Osteoblast (primary cell): Measurements from ENCODE around the gene PPOX. TPM values are rescaled to one million over a fixed set of nuclear protein-coding genes. Genes with fewer than 3 reads are reported as not detected.

Experiments used
- DNase-seq: peaks from one replicate; pipeline ENCODE4 v3.0.0; 2011; ENCODE audit warnings: low spot score, mixed read lengths; ENCODE audit not compliant: insufficient read length; ENCODE audit errors: missing footprints
- H2AFZ ChIP-seq: 2 replicates; pipeline ENCODE4 v1.6.0; 2011; ENCODE audit warnings: mild to moderate bottlenecking, low read length
- H3K27ac ChIP-seq: 2 replicates; pipeline ENCODE4 v1.5.1; 2011; ENCODE audit warnings: mild to moderate bottlenecking, low read depth, low read length, moderate library complexity
- H3K27me3 ChIP-seq: 2 replicates; pipeline ENCODE4 v1.6.0; 2012; ENCODE audit warnings: mild to moderate bottlenecking, control low read depth, inconsistent platforms, low read length, moderate library complexity; ENCODE audit not compliant: insufficient read depth
- H3K36me3 ChIP-seq: 2 replicates; pipeline ENCODE4 v1.5.1; 2011; ENCODE audit warnings: mild to moderate bottlenecking, low read length, control low read depth, moderate library complexity; ENCODE audit not compliant: insufficient read depth
- H3K4me1 ChIP-seq: 2 replicates; pipeline ENCODE4 v1.5.1; 2011; ENCODE audit warnings: mild to moderate bottlenecking, low read length, control low read depth, moderate library complexity; ENCODE audit not compliant: insufficient read depth
- H3K4me2 ChIP-seq: 2 replicates; pipeline ENCODE4 v1.6.0; 2011; ENCODE audit warnings: mild to moderate bottlenecking, low read length; ENCODE audit not compliant: insufficient read depth
- H3K4me3 ChIP-seq: fragments of 200-600 bp; sonication (generic); 3 replicates; pipeline ENCODE4 v1.5.1; 2012; ENCODE audit warnings: mild to moderate bottlenecking, low read length, inconsistent platforms; ENCODE audit not compliant: insufficient read depth
- H3K79me2 ChIP-seq: 2 replicates; pipeline ENCODE4 v1.6.0; 2012; ENCODE audit warnings: mild to moderate bottlenecking, low read length, control low read depth, inconsistent platforms; ENCODE audit not compliant: insufficient read depth
- H3K9me3 ChIP-seq: 2 replicates; pipeline ENCODE4 v1.5.1; 2011; ENCODE audit warnings: low read depth, low read length, control low read depth
- H4K20me1 ChIP-seq: 2 replicates; pipeline ENCODE4 v1.6.0; 2012; ENCODE audit warnings: mild to moderate bottlenecking, low read length, control low read depth; ENCODE audit not compliant: insufficient read depth
- CTCF ChIP-seq: IDR thresholded peaks from 2 replicates; pipeline ENCODE4 v1.5.1; 2011; ENCODE audit warnings: mild to moderate bottlenecking, low read depth, low read length, moderate library complexity; ENCODE audit errors: extremely low read depth
- total RNA-seq: library from RNA; depleted of rRNA; stranded (reverse); fragments of >200 nt; gene quantifications from 2 replicates; pipeline ENCODE4 v1.2.3, GENCODE V29; 2012

PPOX gene
- total RNA-seq, 1 donor = 19.5 TPM

- no peaks in the 10 kb centered on the region for H4K20me1 ChIP-seq
- peaks cover 17% of the 10 kb centered on the region for H3K36me3 ChIP-seq
- no peak overlapping the region for H3K4me2 ChIP-seq
- no peak for DNase-seq
- no peak for TF ChIP-seq CTCF
- peak overlapping the region; percentile 74 for H3K27ac ChIP-seq
- no peaks in the 10 kb centered on the region for H3K27me3 ChIP-seq
- H3K9me3 ChIP-seq = no peaks in the 10 kb centered on the region
- no peak overlapping the region for H3K4me3 ChIP-seq
- peaks cover 15% of the 10 kb centered on the region for H3K4me1 ChIP-seq
- H3K79me2 ChIP-seq = no peaks in the 10 kb centered on the region
- no peak overlapping the region for H2AFZ ChIP-seq
Observed at GRCh38 chr1:161189036-161189435, 22.8 kb downstream of the PPOX start.

- Histone ChIP-seq H2AFZ (no peak overlapping the region), H4K20me1 (no peaks in the 10 kb centered on the region), H3K9me3 (no peaks in the 10 kb centered on the region), H3K4me1 (peaks cover 3% of the 10 kb centered on the region), H3K27ac (no peak overlapping the region), H3K4me2 (no peak overlapping the region), H3K27me3 (no peaks in the 10 kb centered on the region), H3K79me2 (no peaks in the 10 kb centered on the region), H3K4me3 (no peak overlapping the region), H3K36me3 (peaks cover 17% of the 10 kb centered on the region)
- no peak for DNase-seq
- TF ChIP-seq CTCF = no peak
Observed at GRCh38 chr1:161190962-161191521, 24.8 kb downstream of the PPOX start.

- DNase-seq = no peak
- no peak overlapping the region for H3K4me3 ChIP-seq
- H3K27me3 ChIP-seq = no peaks in the 10 kb centered on the region
- peaks cover 7% of the 10 kb centered on the region for H3K79me2 ChIP-seq
- peaks cover 17% of the 10 kb centered on the region for H3K36me3 ChIP-seq
- no peaks in the 10 kb centered on the region for H4K20me1 ChIP-seq
- no peak overlapping the region for H2AFZ ChIP-seq
- no peak overlapping the region for H3K4me2 ChIP-seq
- H3K4me1 ChIP-seq = peaks cover 9% of the 10 kb centered on the region
- no peaks in the 10 kb centered on the region for H3K9me3 ChIP-seq
- no peak for TF ChIP-seq CTCF
- H3K27ac ChIP-seq = peak overlapping the region; percentile 13
Observed at GRCh38 chr1:161191971-161192370, 25.7 kb downstream of the PPOX start.

- TF ChIP-seq CTCF = peak; percentile 93
- peaks cover 17% of the 10 kb centered on the region for H3K4me1 ChIP-seq
- peak overlapping the region; percentile 17 for H2AFZ ChIP-seq
Observed at GRCh38 chr1:161192476-161193465, 26.5 kb downstream of the PPOX start.

More at GRCh38 chr1:161192476-161193465, 26.5 kb downstream of the PPOX start:
- H3K27me3 ChIP-seq = no peaks in the 10 kb centered on the region
- no peaks in the 10 kb centered on the region for H3K9me3 ChIP-seq
- H3K4me3 ChIP-seq = no peak overlapping the region
- H3K4me2 ChIP-seq = no peak overlapping the region
- H3K27ac ChIP-seq = peak overlapping the region; percentile 1
- H3K36me3 ChIP-seq = peaks cover 17% of the 10 kb centered on the region
- DNase-seq = peak; percentile 95
- peaks cover 10% of the 10 kb centered on the region for H3K79me2 ChIP-seq
- no peaks in the 10 kb centered on the region for H4K20me1 ChIP-seq
